Measurements from ENCODE around the gene FBXL7. TPM values are rescaled to one million over a fixed set of nuclear protein-coding genes. Genes with fewer than 3 reads are reported as not detected.

FBXL7 gene
- total and polyA plus RNA-seq, 2 experiments from 2014 or later = 4.5 to 15.2 TPM

DNA sequence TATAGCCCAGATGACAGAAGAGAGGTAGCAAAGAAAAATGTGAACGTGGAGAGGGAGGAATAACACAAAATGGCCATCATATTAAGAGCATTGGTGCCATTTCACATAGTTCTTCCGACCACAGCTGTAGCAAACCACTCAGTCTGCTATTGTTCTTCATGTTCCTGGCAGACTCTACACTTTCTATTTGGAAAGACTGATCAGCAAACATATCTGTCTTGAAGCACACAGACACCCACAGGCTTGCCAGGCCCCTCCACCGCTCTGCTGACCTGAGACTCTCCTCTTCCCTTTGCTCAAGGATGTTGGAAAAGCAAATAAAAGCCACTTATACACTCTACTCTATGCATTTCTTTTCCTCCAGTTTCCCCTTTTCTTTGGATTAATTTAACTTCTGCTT lies 298.0 kb downstream of the FBXL7 start:
- no peak overlapping the region for H3K27ac Mint-ChIP-seq
- DNase-seq (ENCODE audit: low spot score) = no peak

DNA sequence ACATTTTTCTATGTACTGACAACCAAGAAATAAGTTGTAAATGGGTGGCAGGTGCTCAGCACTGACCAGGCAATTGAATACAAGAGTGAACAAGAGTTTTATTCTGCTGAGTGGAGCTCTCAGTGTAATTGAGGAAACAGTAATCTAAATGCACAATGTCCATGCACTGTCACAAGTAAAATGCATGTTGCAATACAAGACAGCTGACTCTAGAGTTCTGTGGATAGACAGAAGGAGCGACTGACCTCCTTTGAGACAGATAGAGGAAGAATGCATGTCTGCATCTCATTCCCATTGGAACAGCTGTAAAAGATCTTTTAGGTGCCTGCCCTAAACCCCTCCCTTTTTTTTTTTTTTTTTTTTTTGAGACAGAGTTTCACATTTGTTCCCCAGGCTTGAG lies 299.0 kb downstream of the FBXL7 start:
- Histone ChIP-seq H3F3A (replicated peaks; ENCODE audit: low read depth) (no peaks in the 10 kb centered on the region), H3K4me3 (no peak overlapping the region), H3K4me2 (no peak overlapping the region), H3K27me3 (ENCODE audit: insufficient read depth) (no peaks in the 10 kb centered on the region), H3K27ac (ENCODE audit: low read depth) (no peak overlapping the region), H4K20me1 (replicated peaks; ENCODE audit: insufficient read depth) (no peaks in the 10 kb centered on the region), H3K4me1 (ENCODE audit: insufficient read depth) (peaks cover 24% of the 10 kb centered on the region), H3K36me3 (ENCODE audit: insufficient read depth) (no peaks in the 10 kb centered on the region), H3K9me2 (ENCODE audit: insufficient read depth) (peaks cover 11% of the 10 kb centered on the region), H2AFZ (no peak overlapping the region), H3K79me2 (replicated peaks; ENCODE audit: insufficient read depth) (0 out of 2 replicates have a peak, but pooled peaks cover 6% of the 10 kb centered on the region)
- peaks cover 33% of the 10 kb centered on the region for H3K4me1 Mint-ChIP-seq
- H3K4me3 Mint-ChIP-seq = no peak overlapping the region
- no peak overlapping the region for H3K27ac Mint-ChIP-seq
- DNase-seq (ENCODE audit: low spot score) = no peak
- H3K36me3 Mint-ChIP-seq (ENCODE audit: low read depth) = peaks cover 30% of the 10 kb centered on the region
- no peak for TF ChIP-seq EZH2phosphoT487 (IDR thresholded peaks at IDR 0.05; ENCODE audit: unreplicated experiment)
- no peak for TF ChIP-seq EZH2 (IDR thresholded peaks at IDR 0.05; ENCODE audit: low read depth, unreplicated experiment)
- TF ChIP-seq ZNF331 (CRISPR knock-in tag; IDR thresholded peaks at IDR 0.05; ENCODE audit: low read depth) = no peak
- no peaks in the 10 kb centered on the region for H3K27me3 Mint-ChIP-seq (ENCODE audit: insufficient read depth, low read depth, poor library complexity)
- H3K9me3 Mint-ChIP-seq = peaks cover 20% of the 10 kb centered on the region
- ATAC-seq = no peak

More for the DNA sequence above, 298.0 kb downstream of the FBXL7 start:
- Mint-ChIP-seq H3K4me1 (peaks cover 37% of the 10 kb centered on the region), H3K36me3 (ENCODE audit: low read depth) (peaks cover 20% of the 10 kb centered on the region), H3K9me3 (peaks cover 10% of the 10 kb centered on the region), H3K27me3 (ENCODE audit: insufficient read depth, low read depth, poor library complexity) (no peaks in the 10 kb centered on the region), H3K4me3 (no peak overlapping the region)
- Histone ChIP-seq H2AFZ (no peak overlapping the region), H3F3A (replicated peaks; ENCODE audit: low read depth) (no peaks in the 10 kb centered on the region), H3K4me3 (no peak overlapping the region), H3K4me1 (ENCODE audit: insufficient read depth) (peaks cover 30% of the 10 kb centered on the region), H3K27me3 (ENCODE audit: insufficient read depth) (no peaks in the 10 kb centered on the region), H3K36me3 (ENCODE audit: insufficient read depth) (no peaks in the 10 kb centered on the region), H3K9me2 (ENCODE audit: insufficient read depth) (peaks cover 11% of the 10 kb centered on the region), H3K4me2 (no peak overlapping the region), H4K20me1 (replicated peaks; ENCODE audit: insufficient read depth) (no peaks in the 10 kb centered on the region), H3K79me2 (replicated peaks; ENCODE audit: insufficient read depth) (0 out of 2 replicates have a peak, but pooled peaks cover 5% of the 10 kb centered on the region), H3K27ac (ENCODE audit: low read depth) (no peak overlapping the region)
- no peak for ATAC-seq
- TF ChIP-seq, protein P1, sequence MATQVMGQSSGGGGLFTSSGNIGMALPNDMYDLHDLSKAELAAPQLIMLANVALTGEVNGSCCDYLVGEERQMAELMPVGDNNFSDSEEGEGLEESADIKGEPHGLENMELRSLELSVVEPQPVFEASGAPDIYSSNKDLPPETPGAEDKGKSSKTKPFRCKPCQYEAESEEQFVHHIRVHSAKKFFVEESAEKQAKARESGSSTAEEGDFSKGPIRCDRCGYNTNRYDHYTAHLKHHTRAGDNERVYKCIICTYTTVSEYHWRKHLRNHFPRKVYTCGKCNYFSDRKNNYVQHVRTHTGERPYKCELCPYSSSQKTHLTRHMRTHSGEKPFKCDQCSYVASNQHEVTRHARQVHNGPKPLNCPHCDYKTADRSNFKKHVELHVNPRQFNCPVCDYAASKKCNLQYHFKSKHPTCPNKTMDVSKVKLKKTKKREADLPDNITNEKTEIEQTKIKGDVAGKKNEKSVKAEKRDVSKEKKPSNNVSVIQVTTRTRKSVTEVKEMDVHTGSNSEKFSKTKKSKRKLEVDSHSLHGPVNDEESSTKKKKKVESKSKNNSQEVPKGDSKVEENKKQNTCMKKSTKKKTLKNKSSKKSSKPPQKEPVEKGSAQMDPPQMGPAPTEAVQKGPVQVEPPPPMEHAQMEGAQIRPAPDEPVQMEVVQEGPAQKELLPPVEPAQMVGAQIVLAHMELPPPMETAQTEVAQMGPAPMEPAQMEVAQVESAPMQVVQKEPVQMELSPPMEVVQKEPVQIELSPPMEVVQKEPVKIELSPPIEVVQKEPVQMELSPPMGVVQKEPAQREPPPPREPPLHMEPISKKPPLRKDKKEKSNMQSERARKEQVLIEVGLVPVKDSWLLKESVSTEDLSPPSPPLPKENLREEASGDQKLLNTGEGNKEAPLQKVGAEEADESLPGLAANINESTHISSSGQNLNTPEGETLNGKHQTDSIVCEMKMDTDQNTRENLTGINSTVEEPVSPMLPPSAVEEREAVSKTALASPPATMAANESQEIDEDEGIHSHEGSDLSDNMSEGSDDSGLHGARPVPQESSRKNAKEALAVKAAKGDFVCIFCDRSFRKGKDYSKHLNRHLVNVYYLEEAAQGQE (IDR thresholded peaks at IDR 0.05; ENCODE audit: unreplicated experiment) = no peak
- TF ChIP-seq, protein P2, sequence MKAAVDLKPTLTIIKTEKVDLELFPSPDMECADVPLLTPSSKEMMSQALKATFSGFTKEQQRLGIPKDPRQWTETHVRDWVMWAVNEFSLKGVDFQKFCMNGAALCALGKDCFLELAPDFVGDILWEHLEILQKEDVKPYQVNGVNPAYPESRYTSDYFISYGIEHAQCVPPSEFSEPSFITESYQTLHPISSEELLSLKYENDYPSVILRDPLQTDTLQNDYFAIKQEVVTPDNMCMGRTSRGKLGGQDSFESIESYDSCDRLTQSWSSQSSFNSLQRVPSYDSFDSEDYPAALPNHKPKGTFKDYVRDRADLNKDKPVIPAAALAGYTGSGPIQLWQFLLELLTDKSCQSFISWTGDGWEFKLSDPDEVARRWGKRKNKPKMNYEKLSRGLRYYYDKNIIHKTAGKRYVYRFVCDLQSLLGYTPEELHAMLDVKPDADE (IDR thresholded peaks at IDR 0.05) = no peak
- no peak for TF ChIP-seq CREB1 (CRISPR knock-in tag; IDR thresholded peaks at IDR 0.05; ENCODE audit: low read depth)
- TF ChIP-seq NANOG (IDR thresholded peaks at IDR 0.05; ENCODE audit: borderline replicate concordance) = no peak
